ENCODE data around the gene RPS6KA2. TPM values are rescaled to one million over a fixed set of nuclear protein-coding genes. Genes with fewer than 3 reads are reported as not detected.

RPS6KA2 gene
- total RNA-seq, 3 donors from 2014 or later (not counting 1 experiment from before 2014, with no cell fraction given): 2.8 to 4.5 (median 2.9) TPM

DNA sequence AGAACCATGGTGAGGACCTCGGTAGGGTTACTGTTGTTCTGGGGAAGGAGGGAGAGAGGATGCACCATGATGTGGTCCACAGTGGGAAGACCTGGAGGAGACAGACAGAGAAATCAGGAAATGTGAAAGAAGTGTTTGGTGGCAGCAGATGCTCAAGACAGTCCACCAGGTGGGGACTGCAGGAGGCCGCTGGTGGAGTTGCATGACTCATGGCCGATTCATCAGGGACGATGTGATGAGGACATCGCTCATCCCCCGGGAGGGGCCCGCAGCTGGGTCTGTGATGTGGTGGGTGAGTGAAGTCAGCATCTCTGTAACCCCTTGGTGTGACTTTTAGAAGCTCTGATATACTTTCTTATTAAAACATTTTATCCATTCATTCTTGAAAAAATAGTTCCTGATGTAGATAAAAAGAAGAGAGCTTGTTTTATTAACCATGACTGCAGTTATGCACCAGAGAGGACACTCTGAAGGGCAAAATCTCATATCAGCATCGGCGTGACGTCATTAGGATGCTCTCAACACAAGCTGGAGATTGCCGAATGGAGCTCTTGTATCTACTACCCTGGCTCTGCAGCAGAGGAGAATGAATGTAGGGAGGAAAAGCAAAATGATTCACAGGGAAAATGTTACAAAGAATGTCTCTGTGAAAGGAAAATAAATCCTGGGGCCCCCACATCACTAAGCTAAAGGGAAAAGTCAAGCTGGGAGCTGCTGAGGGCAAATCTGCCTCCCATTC, 111.8 kb downstream of the RPS6KA2 start:
- TF ChIP-seq, protein P1, sequence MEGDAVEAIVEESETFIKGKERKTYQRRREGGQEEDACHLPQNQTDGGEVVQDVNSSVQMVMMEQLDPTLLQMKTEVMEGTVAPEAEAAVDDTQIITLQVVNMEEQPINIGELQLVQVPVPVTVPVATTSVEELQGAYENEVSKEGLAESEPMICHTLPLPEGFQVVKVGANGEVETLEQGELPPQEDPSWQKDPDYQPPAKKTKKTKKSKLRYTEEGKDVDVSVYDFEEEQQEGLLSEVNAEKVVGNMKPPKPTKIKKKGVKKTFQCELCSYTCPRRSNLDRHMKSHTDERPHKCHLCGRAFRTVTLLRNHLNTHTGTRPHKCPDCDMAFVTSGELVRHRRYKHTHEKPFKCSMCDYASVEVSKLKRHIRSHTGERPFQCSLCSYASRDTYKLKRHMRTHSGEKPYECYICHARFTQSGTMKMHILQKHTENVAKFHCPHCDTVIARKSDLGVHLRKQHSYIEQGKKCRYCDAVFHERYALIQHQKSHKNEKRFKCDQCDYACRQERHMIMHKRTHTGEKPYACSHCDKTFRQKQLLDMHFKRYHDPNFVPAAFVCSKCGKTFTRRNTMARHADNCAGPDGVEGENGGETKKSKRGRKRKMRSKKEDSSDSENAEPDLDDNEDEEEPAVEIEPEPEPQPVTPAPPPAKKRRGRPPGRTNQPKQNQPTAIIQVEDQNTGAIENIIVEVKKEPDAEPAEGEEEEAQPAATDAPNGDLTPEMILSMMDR (IDR thresholded peaks at IDR 0.05): no peak
- Histone ChIP-seq H3K27ac (ENCODE audit: low read length) (no peak overlapping the region), H3K4me1 (ENCODE audit: control insufficient read depth, insufficient read depth, low read length) (no peaks in the 10 kb centered on the region), H3K4me3 (ENCODE audit: low read length) (no peak overlapping the region), H3K9me3 (ENCODE audit: control insufficient read depth, insufficient read depth, low read length) (no peaks in the 10 kb centered on the region), H3K36me3 (ENCODE audit: control insufficient read depth, insufficient read depth, low read length) (no peaks in the 10 kb centered on the region), H3K27me3 (ENCODE audit: control insufficient read depth, insufficient read depth, low read length) (no peaks in the 10 kb centered on the region)
- Mint-ChIP-seq H3K36me3 (no peaks in the 10 kb centered on the region), H3K4me1 (no peaks in the 10 kb centered on the region), H3K27me3 (ENCODE audit: low read depth in 2 of 2) (peaks cover 0 to 2% of the 10 kb centered on the region in 2 donors), H3K27ac (no peak overlapping the region), H3K4me3 (no peak overlapping the region), H3K9me3 (no peaks in the 10 kb centered on the region)
- DNase-seq: peak in 1 of 2 donors; percentile 13
- intact Hi-C loops (cut with micrococcal nuclease): no loop called here
- ATAC-seq: no peak
- WGBS (ENCODE audit: insufficient coverage): 60% methylated on average over 10 of the region's 11 CpGs

DNA sequence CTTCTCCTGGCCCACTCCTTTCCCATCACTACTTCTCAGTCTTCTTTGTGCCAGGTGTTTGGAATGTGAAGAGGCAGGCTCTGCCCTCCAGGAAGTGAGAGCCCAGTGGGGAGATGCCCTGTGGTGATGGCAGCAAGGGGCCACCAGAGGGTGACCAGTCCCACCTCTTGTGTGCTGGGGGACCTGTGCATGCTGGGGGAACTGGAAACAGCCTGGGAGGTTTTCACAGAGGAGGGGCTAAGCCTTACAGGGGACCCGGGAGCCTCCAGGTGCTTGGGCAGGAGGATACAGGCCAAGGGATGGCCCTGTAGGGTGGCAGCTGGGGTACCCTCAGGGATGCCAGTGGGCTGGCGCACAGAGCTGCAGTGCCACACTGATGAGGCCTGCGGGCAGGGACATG, 112.9 kb downstream of the RPS6KA2 start:
- H3K27ac Mint-ChIP-seq: no peak overlapping the region
- H3K27me3 Mint-ChIP-seq (ENCODE audit: low read depth in 2 of 2): peaks cover 0 to 2% of the 10 kb centered on the region in 2 donors
- 96% methylated on average over 3 of the region's 3 CpGs for WGBS (ENCODE audit: insufficient coverage)
- TF ChIP-seq, protein P1 (IDR thresholded peaks at IDR 0.05): no peak
- H3K4me1 Mint-ChIP-seq: no peaks in the 10 kb centered on the region
- intact Hi-C loops (cut with micrococcal nuclease): no loop called here
- DNase-seq (no peak), ATAC-seq (no peak)
- H3K9me3 Mint-ChIP-seq: no peaks in the 10 kb centered on the region
- Histone ChIP-seq H3K27ac (ENCODE audit: low read length) (no peak overlapping the region), H3K27me3 (ENCODE audit: control insufficient read depth, insufficient read depth, low read length) (no peaks in the 10 kb centered on the region), H3K36me3 (ENCODE audit: control insufficient read depth, insufficient read depth, low read length) (no peaks in the 10 kb centered on the region), H3K4me1 (ENCODE audit: control insufficient read depth, insufficient read depth, low read length) (no peaks in the 10 kb centered on the region), H3K9me3 (ENCODE audit: control insufficient read depth, insufficient read depth, low read length) (no peaks in the 10 kb centered on the region), H3K4me3 (ENCODE audit: low read length) (no peak overlapping the region)
- H3K4me3 Mint-ChIP-seq: no peak overlapping the region
- H3K36me3 Mint-ChIP-seq: no peaks in the 10 kb centered on the region

DNA sequence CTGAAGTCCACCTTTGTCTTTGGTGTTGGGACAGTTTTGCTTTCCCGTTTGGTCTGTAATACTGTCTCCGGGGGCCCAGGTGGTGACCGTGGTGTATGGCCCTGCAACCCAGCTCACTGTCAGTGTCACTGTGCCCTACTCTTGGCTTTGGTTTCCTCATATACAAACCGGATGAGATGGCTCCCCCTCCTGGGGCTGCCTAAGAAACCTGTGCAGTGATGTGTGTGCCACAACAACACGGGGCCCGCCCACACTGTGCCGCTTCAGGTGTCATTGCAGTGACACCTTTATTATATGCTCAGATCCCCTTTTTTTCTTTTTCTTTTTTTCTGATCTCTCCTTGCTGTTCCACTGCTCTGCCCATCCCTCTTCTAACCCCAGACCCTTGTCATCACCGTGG, 114.5 kb downstream of the RPS6KA2 start:
- H3K27ac Mint-ChIP-seq: no peak overlapping the region
- no peak overlapping the region for H3K4me3 ChIP-seq (ENCODE audit: low read length)
- H3K4me1 Mint-ChIP-seq: peaks cover 0 to under 1% of the 10 kb centered on the region in 2 donors
- intact Hi-C loops (cut with micrococcal nuclease): no loop called here
- WGBS (ENCODE audit: insufficient coverage): 58% methylated on average over 8 of the region's 8 CpGs
- H3K27me3 Mint-ChIP-seq (ENCODE audit: low read depth in 2 of 2): peaks cover 0 to 2% of the 10 kb centered on the region in 2 donors
- no peak overlapping the region for H3K4me3 Mint-ChIP-seq
- no peak overlapping the region for H3K27ac ChIP-seq (ENCODE audit: low read length)
- H3K36me3 Mint-ChIP-seq: no peaks in the 10 kb centered on the region
- H3K9me3 ChIP-seq (ENCODE audit: control insufficient read depth, insufficient read depth, low read length): no peaks in the 10 kb centered on the region
- no peaks in the 10 kb centered on the region for H3K36me3 ChIP-seq (ENCODE audit: control insufficient read depth, insufficient read depth, low read length)
- DNase-seq (peak in 1 of 2 donors; percentile 65), ATAC-seq (peak; percentile 40 to 58 (median 51))
- no peaks in the 10 kb centered on the region for H3K27me3 ChIP-seq (ENCODE audit: control insufficient read depth, insufficient read depth, low read length)
- no peaks in the 10 kb centered on the region for H3K4me1 ChIP-seq (ENCODE audit: control insufficient read depth, insufficient read depth, low read length)
- no peaks in the 10 kb centered on the region for H3K9me3 Mint-ChIP-seq
- TF ChIP-seq, protein P1 (IDR thresholded peaks at IDR 0.05): no peak

DNA sequence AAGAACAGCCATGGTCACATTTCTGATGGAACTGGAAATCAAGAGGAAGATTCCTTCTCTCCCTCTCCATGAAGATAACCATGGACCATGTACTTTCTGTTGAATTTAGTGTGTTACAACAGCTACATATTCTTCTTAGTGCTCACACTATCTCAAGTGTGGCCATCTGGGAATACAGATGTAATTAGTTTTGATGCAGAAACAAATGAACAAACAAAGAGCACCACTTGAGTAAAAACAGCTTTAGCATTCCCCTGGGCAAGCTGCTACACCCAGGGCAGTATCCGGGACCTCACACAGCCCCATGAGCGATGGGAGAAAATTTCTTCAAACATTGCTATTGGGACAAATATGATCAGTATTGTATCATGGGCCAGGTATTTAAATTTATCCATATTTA, 115.7 kb downstream of the RPS6KA2 start:
- Mint-ChIP-seq H3K4me3 (no peak overlapping the region), H3K27me3 (ENCODE audit: low read depth in 2 of 2) (peaks cover 0 to 2% of the 10 kb centered on the region in 2 donors), H3K36me3 (no peaks in the 10 kb centered on the region), H3K27ac (no peak overlapping the region), H3K4me1 (peaks cover 0 to 3% of the 10 kb centered on the region in 2 donors), H3K9me3 (no peaks in the 10 kb centered on the region)
- H3K9me3 ChIP-seq (ENCODE audit: control insufficient read depth, insufficient read depth, low read length): no peaks in the 10 kb centered on the region
- H3K4me3 ChIP-seq (ENCODE audit: low read length): no peak overlapping the region
- DNase-seq: no peak
- no peaks in the 10 kb centered on the region for H3K4me1 ChIP-seq (ENCODE audit: control insufficient read depth, insufficient read depth, low read length)
- whole genome bisulfite sequencing (ENCODE audit: insufficient coverage): 100% methylated on average over 2 of the region's 2 CpGs
- TF ChIP-seq, protein P1 (IDR thresholded peaks at IDR 0.05): no peak
- no peaks in the 10 kb centered on the region for H3K27me3 ChIP-seq (ENCODE audit: control insufficient read depth, insufficient read depth, low read length)
- intact Hi-C loops (cut with micrococcal nuclease): no loop called here
- no peaks in the 10 kb centered on the region for H3K36me3 ChIP-seq (ENCODE audit: control insufficient read depth, insufficient read depth, low read length)
- H3K27ac ChIP-seq (ENCODE audit: low read length): no peak overlapping the region
- no peak for ATAC-seq

Data from natural killer cell (primary cell).